Effector CD4-positive, alpha-beta T cell (primary cell): Measurements from ENCODE around the gene STX16.

ENCODE experiments used
- DNase-seq: peaks from one replicate; pipeline ENCODE4 v3.0.0-alpha.2; 2020

STX16 gene

DNA sequence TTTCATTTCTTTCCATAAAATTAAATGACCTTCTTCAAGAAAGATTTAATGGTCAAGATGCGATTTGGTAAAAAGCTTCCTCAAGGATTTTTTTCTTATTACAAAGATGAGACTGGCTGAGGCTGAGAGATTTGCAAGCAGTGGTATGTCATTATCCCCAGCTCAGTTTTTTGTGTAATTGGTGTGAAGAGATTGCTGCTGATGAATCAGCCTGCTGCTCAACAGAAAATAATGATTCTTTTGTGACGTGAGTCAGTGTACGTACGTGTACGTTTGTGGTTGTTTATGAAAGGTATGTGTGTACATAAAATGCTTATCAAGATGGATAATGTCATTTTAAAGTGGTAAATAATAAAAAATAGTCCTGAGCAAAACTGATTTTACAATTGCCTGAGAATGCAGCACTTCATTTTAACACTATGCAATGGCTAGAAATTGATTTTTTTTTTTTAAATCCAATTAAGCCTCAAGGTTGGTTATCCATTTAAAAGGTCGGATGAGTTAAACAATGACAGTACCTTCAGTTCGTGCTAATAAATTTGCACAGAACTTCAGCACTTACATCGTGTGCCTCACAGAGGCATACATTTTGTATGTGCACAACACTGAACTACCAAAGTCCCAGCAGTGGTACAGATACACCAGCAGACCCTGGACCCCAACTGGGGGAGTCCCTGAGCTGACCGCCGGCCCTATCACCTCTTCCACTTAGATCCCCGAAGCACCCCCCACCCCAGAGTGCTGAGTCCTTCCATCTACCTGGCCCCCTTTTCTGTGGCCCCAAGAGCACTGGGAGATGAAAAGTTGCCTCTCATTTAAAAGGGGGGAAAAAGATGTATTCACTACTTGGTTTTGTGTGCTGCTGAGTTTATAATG, 31.8 kb downstream of the STX16 start:
- no peak for DNase-seq

DNA sequence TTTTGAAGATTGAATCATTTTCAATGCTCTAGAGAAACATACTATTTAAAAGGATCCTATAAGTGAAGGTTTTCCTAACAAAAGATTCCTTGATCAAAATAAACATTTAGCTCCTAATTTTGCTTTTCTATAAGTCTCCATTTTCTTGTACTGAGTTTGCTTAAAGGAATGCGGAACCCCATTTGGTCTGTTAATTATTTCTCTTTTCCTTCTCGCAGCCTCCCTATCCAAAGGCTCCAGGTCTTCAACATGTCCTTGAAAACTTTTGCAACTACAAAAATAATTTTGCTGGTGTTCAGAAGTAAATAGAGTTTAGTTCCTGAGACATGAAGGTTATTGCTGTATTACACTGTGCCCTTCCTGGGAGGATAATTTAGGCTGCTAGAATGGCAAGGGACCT, 33.2 kb downstream of the STX16 start:
- no peak for DNase-seq

GRCh38 chr20:58685988-58686387, 34.9 kb downstream of the STX16 start:
- no peak for DNase-seq

DNA sequence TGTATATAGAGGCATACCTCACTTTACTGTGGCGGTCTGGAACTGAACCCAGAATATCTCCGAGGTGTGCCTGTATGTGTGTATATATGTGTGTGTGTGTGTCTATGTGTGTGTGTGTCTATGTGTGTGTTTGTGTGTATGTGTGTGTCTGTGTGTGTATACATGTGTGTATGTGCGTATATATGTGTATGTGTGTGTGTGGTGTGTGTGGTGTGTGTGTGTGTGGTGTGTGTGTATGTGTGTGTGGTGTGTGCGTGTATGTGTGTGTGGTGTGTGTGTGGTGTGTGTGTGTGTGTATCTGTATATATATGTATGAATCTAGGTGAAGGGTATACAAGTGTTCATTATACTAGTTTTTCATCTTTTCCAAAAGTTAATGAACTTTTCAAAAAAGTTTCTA, 37.3 kb downstream of the STX16 start:
- no peak for DNase-seq

- DNase-seq: no peak
Measured at GRCh38 chr20:58688840-58689239, 37.8 kb downstream of the STX16 start.

- no peak for DNase-seq
Measured at GRCh38 chr20:58690396-58691135, 39.5 kb downstream of the STX16 start.

GRCh38 chr20:58691773-58692578, 40.9 kb downstream of the STX16 start:
- no peak for DNase-seq

- DNase-seq: peak; percentile 52
Measured at GRCh38 chr20:58692579-58693225, 41.6 kb downstream of the STX16 start, which contains the start of gene NPEPL1. Gene NPEPL1, plus strand, starts transcription at chr20:58692800. Its CDS starts 101 bp downstream, at chr20:58692901.

GRCh38 chr20:58693226-58694006, 42.3 kb downstream of the STX16 start:
- no peak for DNase-seq

GRCh38 chr20:58694241-58695083, 43.4 kb downstream of the STX16 start:
- DNase-seq: no peak

DNA sequence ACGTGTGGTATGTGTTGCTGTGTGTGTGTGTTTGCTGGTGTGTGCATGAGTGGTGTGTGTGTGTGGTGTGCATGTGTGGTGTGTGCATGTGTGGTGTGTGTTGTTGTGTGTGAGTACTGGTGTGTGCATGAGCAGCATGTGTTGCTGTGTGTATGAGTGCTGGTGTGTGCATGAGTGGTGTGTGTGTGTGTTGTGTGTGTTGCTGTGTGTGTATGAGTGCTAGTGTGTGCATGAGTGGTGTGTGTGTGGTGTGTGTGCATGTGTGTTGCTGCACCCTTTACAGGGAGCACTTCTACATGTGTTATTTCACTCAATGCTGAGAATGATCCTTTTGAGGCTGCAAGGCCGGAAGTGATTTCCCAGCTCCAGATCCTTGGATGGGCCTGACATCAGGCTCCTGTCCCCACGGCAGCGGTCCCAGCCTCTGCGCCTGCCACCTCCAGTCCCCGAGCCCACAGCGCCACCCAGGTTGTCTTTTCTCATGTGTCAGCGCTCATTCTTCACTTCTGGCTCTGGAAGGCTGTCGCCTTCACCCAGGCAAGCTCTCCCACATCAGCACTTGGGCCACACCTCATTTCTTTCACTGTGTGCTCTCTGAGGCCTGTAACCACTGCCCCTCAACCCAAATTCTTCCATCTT, 44.1 kb downstream of the STX16 start:
- DNase-seq: no peak

- no peak for DNase-seq
Measured at GRCh38 chr20:58695895-58696375, 44.9 kb downstream of the STX16 start.

DNA sequence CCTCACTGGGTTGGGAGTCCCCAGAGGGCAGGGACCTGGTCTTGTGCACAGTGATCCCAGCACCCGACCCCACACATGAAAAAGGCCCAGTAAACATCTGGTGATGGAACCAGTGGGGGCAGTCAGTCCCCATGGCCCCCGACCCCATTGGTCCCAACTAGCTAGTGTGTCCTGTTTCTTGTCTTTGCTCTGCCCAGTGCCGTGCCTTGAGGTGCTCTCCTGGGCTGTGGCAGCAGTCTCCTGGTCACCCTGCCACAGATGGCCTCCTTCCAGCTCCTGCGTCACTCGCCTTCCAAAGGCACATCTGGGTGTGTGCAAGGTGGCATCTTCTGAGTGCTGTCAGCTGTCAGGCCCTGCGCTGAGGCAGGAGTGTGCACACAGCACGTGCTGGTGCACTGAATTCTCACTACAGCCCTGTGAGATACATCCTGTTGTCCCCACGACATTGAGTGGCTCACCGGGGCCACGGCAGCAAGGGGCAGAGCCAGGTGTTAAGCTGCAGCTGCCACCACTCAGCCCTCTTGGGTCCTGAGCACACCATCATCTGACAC, 45.4 kb downstream of the STX16 start:
- DNase-seq: no peak

DNA sequence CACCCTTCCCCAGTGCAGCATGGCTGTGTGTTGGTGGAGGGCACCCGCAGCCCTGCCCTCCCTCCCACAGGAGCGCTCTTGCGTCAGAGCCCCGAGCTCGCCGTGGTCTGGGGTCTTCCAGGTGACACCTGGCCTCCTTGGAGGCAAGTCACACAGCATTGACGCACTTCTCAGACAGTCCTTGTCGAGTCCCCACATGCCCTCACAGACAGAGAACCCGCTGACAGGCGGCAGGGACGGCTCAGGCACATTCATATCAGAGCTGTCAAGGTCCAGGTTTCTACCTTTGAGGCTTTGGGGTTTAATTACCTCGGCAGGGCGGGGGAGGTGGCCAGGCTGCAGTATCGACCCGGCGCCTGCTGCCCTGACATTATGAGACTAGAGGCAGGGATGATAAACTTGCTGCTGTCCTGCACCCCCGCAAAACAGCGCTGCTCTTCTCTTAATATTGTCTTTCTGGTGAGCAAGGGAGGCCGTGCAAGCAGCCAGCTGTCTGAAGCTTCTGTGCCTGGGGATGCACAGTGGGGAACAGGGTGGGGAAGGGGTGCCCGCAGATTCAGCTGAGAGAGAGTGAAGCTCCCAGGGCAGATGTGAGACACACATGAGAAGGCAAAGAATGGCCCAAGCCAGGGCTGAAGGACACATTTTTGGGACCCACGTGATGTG, 46.3 kb downstream of the STX16 start:
- DNase-seq: no peak

- DNase-seq: no peak
Measured at GRCh38 chr20:58697867-58698703, 47.0 kb downstream of the STX16 start.

- DNase-seq: no peak
Measured at GRCh38 chr20:58698741-58699622, 47.9 kb downstream of the STX16 start.

DNA sequence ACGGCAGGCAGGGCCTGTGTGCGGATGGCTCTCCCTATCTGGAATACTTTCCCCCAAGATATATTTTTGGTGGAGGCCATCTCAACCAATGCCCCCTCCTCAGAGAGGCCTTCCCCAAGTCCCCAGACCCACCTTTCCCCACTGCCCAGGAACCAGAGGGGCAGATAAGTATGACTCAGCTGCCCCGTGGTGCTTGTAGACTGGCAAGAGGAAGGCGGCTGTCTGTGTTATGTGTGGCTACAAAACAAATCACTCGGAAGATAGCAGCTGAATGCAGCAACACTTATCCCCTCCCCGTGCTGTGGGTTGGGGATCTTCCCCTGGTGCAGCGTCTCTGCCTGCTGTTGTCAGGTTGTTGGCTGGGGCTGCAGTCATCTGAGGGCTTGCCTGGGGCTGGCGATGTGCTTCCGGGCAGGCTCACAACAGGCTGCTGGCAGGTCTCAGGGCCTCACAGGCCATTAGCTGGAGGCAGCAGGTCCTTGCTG, 48.6 kb downstream of the STX16 start:
- DNase-seq: no peak
